ENCODE results near the gene NXPE3. TPM values are rescaled to one million over a fixed set of nuclear protein-coding genes. Genes with fewer than 3 reads are reported as not detected.

NXPE3 gene
- total RNA-seq, 4 donors from 2014 or later: 14.4 to 23.4 (median 18.0) TPM

GRCh38 chr3:101803173-101803782 lies 24.3 kb downstream of the NXPE3 start:
- peak in 1 of 2 donors; percentile 46 for DNase-seq (ENCODE audit: low spot score in 2 of 2)
- Histone ChIP-seq H3K27me3 (no peaks in the 10 kb centered on the region), H3K36me3 (peaks cover 0 to 43% (median 0%) of the 10 kb centered on the region in 3 donors), H3K4me3 (no peak overlapping the region), H3K27ac (peak overlapping the region in 2 of 4 donors; percentile 12 to 37), H3K9me3 (no peaks in the 10 kb centered on the region), H3K4me1 (peaks cover 0 to 13% (median 0%) of the 10 kb centered on the region in 4 donors)
- WGBS, 2 donors: 77 to 81% methylated on average over 9 of the region's 9 CpGs
- TF ChIP-seq CTCF (IDR thresholded peaks at IDR 0.05) (peak; percentile 77 to 83 (median 81)), POLR2A (IDR thresholded peaks at IDR 0.05) (no peak)

- DNase-seq (ENCODE audit: low spot score in 2 of 2): no peak
- Histone ChIP-seq H3K4me3 (no peak overlapping the region), H3K4me1 (peaks cover 0 to 14% (median 0%) of the 10 kb centered on the region in 4 donors), H3K27me3 (no peaks in the 10 kb centered on the region), H3K36me3 (peaks cover 0 to 38% (median 0%) of the 10 kb centered on the region in 3 donors), H3K9me3 (no peaks in the 10 kb centered on the region), H3K27ac (peak overlapping the region in 1 of 4 donors; percentile 37)
- WGBS, 2 donors: 90% methylated on average over 3 of the region's 3 CpGs
- TF ChIP-seq CTCF (IDR thresholded peaks at IDR 0.05) (no peak), EP300 (IDR thresholded peaks at IDR 0.05) (no peak), POLR2A (IDR thresholded peaks at IDR 0.05) (no peak)
These were observed 24.9 kb downstream of the NXPE3 start for GRCh38 chr3:101803939-101804338.

GRCh38 chr3:101806491-101806890 lies 27.5 kb downstream of the NXPE3 start:
- WGBS, 2 donors: 67 to 75% methylated on average over 1 of the region's 1 CpG
- no peaks in the 10 kb centered on the region for H3K27me3 ChIP-seq
- TF ChIP-seq POLR2A (IDR thresholded peaks at IDR 0.05): no peak
- H3K4me1 ChIP-seq: peaks cover 0 to 27% (median 3%) of the 10 kb centered on the region in 4 donors
- no peak overlapping the region for H3K27ac ChIP-seq
- no peak overlapping the region for H3K4me3 ChIP-seq
- H3K9me3 ChIP-seq: no peaks in the 10 kb centered on the region
- no peak for DNase-seq (ENCODE audit: low spot score in 2 of 2)
- H3K36me3 ChIP-seq: peaks cover 0 to 27% (median 0%) of the 10 kb centered on the region in 3 donors

- no peak overlapping the region for H3K4me3 ChIP-seq
- no peaks in the 10 kb centered on the region for H3K27me3 ChIP-seq
- TF ChIP-seq CTCF (IDR thresholded peaks at IDR 0.05) (no peak), POLR2A (IDR thresholded peaks at IDR 0.05) (no peak), EP300 (IDR thresholded peaks at IDR 0.05) (no peak)
- no peak for DNase-seq (ENCODE audit: low spot score in 2 of 2)
- H3K36me3 ChIP-seq: peaks cover 0 to 19% (median 0%) of the 10 kb centered on the region in 3 donors
- WGBS, 2 donors: 84 to 92% methylated on average over 2 of the region's 2 CpGs
- H3K27ac ChIP-seq: no peak overlapping the region
- no peaks in the 10 kb centered on the region for H3K9me3 ChIP-seq
- H3K4me1 ChIP-seq: peaks cover 0 to 27% (median 3%) of the 10 kb centered on the region in 4 donors
These were observed 28.9 kb downstream of the NXPE3 start for GRCh38 chr3:101807888-101808287.

DNA sequence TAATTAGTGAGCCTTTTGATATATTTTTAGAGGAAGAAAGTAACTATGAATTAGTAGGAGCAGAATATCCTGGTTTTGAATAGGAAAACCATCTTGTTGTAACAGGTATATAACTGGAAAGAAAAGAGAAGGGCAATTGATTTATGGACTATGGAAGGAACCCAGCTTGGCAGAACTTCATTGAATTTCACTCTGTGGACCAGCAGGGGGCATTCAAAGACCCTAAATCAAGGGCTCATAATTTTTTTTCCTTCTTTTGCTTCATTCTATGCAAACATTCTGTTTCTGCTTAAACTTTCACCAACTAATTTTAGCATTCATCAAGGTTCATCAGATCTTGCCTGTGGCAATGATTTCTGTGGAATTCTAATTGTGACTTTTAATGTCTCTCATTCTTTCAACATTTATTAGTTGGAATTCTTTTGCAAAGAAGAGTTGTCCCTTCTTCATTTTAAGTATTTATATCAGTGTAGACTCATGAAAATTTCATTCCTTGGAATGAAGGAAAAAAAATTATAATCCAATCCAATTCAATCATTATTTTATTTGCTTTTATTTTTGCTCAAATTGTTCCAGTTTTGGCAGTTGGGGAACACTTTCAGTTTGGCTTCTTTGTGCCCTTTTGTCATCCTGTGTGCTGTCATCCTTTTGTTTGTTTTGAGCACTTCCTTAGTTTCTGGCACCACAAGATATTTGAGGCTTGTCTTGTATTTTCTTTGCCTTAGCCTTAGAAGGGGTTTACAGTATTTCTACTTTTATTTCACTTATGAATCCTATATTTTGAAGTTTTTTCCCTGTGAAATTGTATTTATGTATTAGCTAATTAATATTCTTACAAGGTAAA lies 30.4 kb downstream of the NXPE3 start:
- Histone ChIP-seq H3K27me3 (no peaks in the 10 kb centered on the region), H3K4me3 (no peak overlapping the region), H3K36me3 (peaks cover 0 to 19% (median 0%) of the 10 kb centered on the region in 3 donors), H3K4me1 (peaks cover 0 to 35% (median 3%) of the 10 kb centered on the region in 4 donors), H3K9me3 (no peaks in the 10 kb centered on the region), H3K27ac (peak overlapping the region in 2 of 4 donors; percentile 8 to 35)
- no peak for DNase-seq (ENCODE audit: low spot score in 2 of 2)
- TF ChIP-seq EP300 (IDR thresholded peaks at IDR 0.05): no peak
- no peak for TF ChIP-seq POLR2A (IDR thresholded peaks at IDR 0.05)
- peak; percentile 50 to 71 (median 64) for TF ChIP-seq CTCF (IDR thresholded peaks at IDR 0.05)

All from tibial nerve (tissue), 4 donors.